GM23248 (cell line): ENCODE results near the gene NTHL1. TPM values are rescaled to one million over a fixed set of nuclear protein-coding genes. Genes with fewer than 3 reads are reported as not detected.

Source experiments
- DNase-seq: peaks from one replicate; pipeline ENCODE4 v3.0.0-alpha.2; 2015
- H2AFZ ChIP-seq: fragments of 200-600 bp; sonication (generic); 2 replicates; pipeline ENCODE4 v1.6.1; 2016; ENCODE audit warnings: antibody characterized with exemption
- H3F3A ChIP-seq: fragments of 200-600 bp; sonication (generic); 2 replicates; pipeline ENCODE4 v1.6.1; 2016; ENCODE audit warnings: mild to moderate bottlenecking, antibody characterized with exemption, mixed run types; ENCODE audit not compliant: insufficient read depth
- H3K27ac ChIP-seq: fragments of 200-600 bp; sonication (generic); 2 replicates; pipeline ENCODE4 v1.5.1; 2016; ENCODE audit warnings: mild to moderate bottlenecking
- H3K27me3 ChIP-seq: fragments of 200-600 bp; sonication (generic); replicated peaks from 2 replicates; pipeline ENCODE4 v1.6.1; 2016; ENCODE audit warnings: mild to moderate bottlenecking; ENCODE audit not compliant: insufficient read depth
- H3K36me3 ChIP-seq: fragments of 200-600 bp; sonication (generic); 2 replicates; pipeline ENCODE4 v1.6.1; 2016; ENCODE audit warnings: low read depth, mild to moderate bottlenecking
- H3K4me1 ChIP-seq: fragments of 200-600 bp; sonication (generic); 2 replicates; pipeline ENCODE4 v1.6.1; 2016; ENCODE audit warnings: mild to moderate bottlenecking; ENCODE audit not compliant: insufficient read depth
- H3K4me2 ChIP-seq: fragments of 200-600 bp; sonication (generic); one replicate; pipeline ENCODE4 v1.6.1; 2016; ENCODE audit warnings: mild to moderate bottlenecking; ENCODE audit not compliant: unreplicated experiment
- H3K4me3 ChIP-seq: fragments of 200-600 bp; sonication (generic); 2 replicates; pipeline ENCODE4 v1.5.1; 2016; ENCODE audit warnings: mild to moderate bottlenecking
- H3K79me2 ChIP-seq: fragments of 200-600 bp; sonication (generic); 2 replicates; pipeline ENCODE4 v1.6.1; 2016; ENCODE audit warnings: mild to moderate bottlenecking; ENCODE audit not compliant: insufficient read depth
- H3K9ac ChIP-seq: fragments of 200-600 bp; sonication (generic); 2 replicates; pipeline ENCODE4 v1.6.1; 2016; ENCODE audit warnings: mild to moderate bottlenecking
- H3K9me2 ChIP-seq: fragments of 200-600 bp; sonication (generic); 2 replicates; pipeline ENCODE4 v1.6.1; 2016; ENCODE audit warnings: mixed run types, mild to moderate bottlenecking, moderate library complexity; ENCODE audit not compliant: insufficient read depth
- H3K9me3 ChIP-seq: fragments of 200-600 bp; sonication (generic); one replicate; pipeline ENCODE4 v1.6.1; 2017; ENCODE audit warnings: low read depth
- H4K20me1 ChIP-seq: fragments of 200-600 bp; sonication (generic); 2 replicates; pipeline ENCODE4 v1.6.0; 2016; ENCODE audit not compliant: insufficient read depth
- EZH2 ChIP-seq: fragments of 200-600 bp; sonication (generic); IDR thresholded peaks from 2 replicates; pipeline ENCODE4 v1.6.1; 2018; ENCODE audit warnings: antibody characterized with exemption, mild to moderate bottlenecking; ENCODE audit not compliant: insufficient read depth, poor library complexity, severe bottlenecking
- EZH2phosphoT487 ChIP-seq: fragments of 200-600 bp; sonication (generic); IDR thresholded peaks from 2 replicates; pipeline ENCODE4 v1.6.1; 2018; ENCODE audit warnings: antibody characterized with exemption, moderate library complexity, mild to moderate bottlenecking, low read depth; ENCODE audit not compliant: insufficient read depth
- WGBS, 2 experiments: methylation state at CpG; one replicate each; pipeline ENCODE4 v1.1.6; 2015 to 2017; ENCODE audit warnings: low lambda C conversion rate in 2 of 2, low coverage in 1 of 2; ENCODE audit errors: missing lambda C conversion rate in 2 of 2; 5-methylcytosine and 5-hydroxymethylcytosine counted together
- in situ Hi-C: fragments of 300-500 bp; cut with MboI; formaldehyde crosslinking; loops from 2 replicates; pipeline ENCODE4 v1.15.0; 2020
- polyA plus RNA-seq: library from polyadenylated mRNA; unstranded; fragments of >200 nt; fragmentation: Nextera tagmentation; extraction: Ambion mirVana; gene quantifications from 2 replicates; pipeline ENCODE4 v1.2.1, GENCODE V29; 2016
- total RNA-seq: library from RNA; depleted of rRNA; stranded (reverse); fragments of >200 nt; shearing (Covaris generic); gene quantifications from 2 replicates; pipeline ENCODE4 v1.2.3, GENCODE V29; 2014

Gene NTHL1
- total and polyA plus RNA-seq, 2 experiments from 2014 or later: 20.3 to 22.8 TPM

GRCh38 chr16:2058872-2059271 lies 11.2 kb upstream of the NTHL1 start:
- Histone ChIP-seq H3F3A (no peaks in the 10 kb centered on the region), H3K4me2 (no peak overlapping the region), H3K9me2 (no peaks in the 10 kb centered on the region), H3K4me1 (no peaks in the 10 kb centered on the region), H3K79me2 (no peaks in the 10 kb centered on the region), H3K9ac (no peak overlapping the region), H3K27me3 (no peaks in the 10 kb centered on the region), H3K36me3 (no peaks in the 10 kb centered on the region), H3K27ac (no peak overlapping the region), H4K20me1 (no peaks in the 10 kb centered on the region), H3K4me3 (no peak overlapping the region), H2AFZ (no peak overlapping the region), H3K9me3 (no peaks in the 10 kb centered on the region)
- no peak for DNase-seq
- in situ Hi-C loops: no loop called here
- 97% methylated on average over 10 of the region's 10 CpGs for WGBS, 2 experiments
- TF ChIP-seq EZH2phosphoT487 (no peak), EZH2 (no peak)

GRCh38 chr16:2058420-2058819 lies 10.8 kb upstream of the NTHL1 start:
- 99% methylated on average over 12 to 13 of the region's 13 CpGs for WGBS, 2 experiments
- in situ Hi-C loops: no loop called here
- Histone ChIP-seq H3K27ac (no peak overlapping the region), H3K27me3 (no peaks in the 10 kb centered on the region), H2AFZ (no peak overlapping the region), H3K9me3 (no peaks in the 10 kb centered on the region), H3K4me3 (no peak overlapping the region), H3K4me2 (no peak overlapping the region), H3K79me2 (no peaks in the 10 kb centered on the region), H4K20me1 (no peaks in the 10 kb centered on the region), H3F3A (no peaks in the 10 kb centered on the region), H3K9ac (no peak overlapping the region), H3K9me2 (no peaks in the 10 kb centered on the region), H3K36me3 (no peaks in the 10 kb centered on the region), H3K4me1 (no peaks in the 10 kb centered on the region)
- DNase-seq: no peak
- TF ChIP-seq EZH2 (no peak), EZH2phosphoT487 (no peak)

- Histone ChIP-seq H3K79me2 (no peaks in the 10 kb centered on the region), H3F3A (no peaks in the 10 kb centered on the region), H4K20me1 (no peaks in the 10 kb centered on the region), H3K4me3 (no peak overlapping the region), H3K9me3 (no peaks in the 10 kb centered on the region), H2AFZ (no peak overlapping the region), H3K4me2 (no peak overlapping the region), H3K9ac (no peak overlapping the region), H3K36me3 (no peaks in the 10 kb centered on the region), H3K27me3 (no peaks in the 10 kb centered on the region), H3K27ac (no peak overlapping the region), H3K9me2 (no peaks in the 10 kb centered on the region), H3K4me1 (no peaks in the 10 kb centered on the region)
- 93 to 95% methylated on average over 7 to 10 of the region's 10 CpGs for WGBS, 2 experiments
- TF ChIP-seq EZH2phosphoT487: no peak
- TF ChIP-seq EZH2: no peak
- in situ Hi-C loops: no loop called here
- DNase-seq: no peak
Measured at GRCh38 chr16:2057438-2057837, 9.8 kb upstream of the NTHL1 start.

GRCh38 chr16:2056681-2057407 lies 9.2 kb upstream of the NTHL1 start:
- Histone ChIP-seq H3K27ac (no peak overlapping the region), H3K9ac (no peak overlapping the region), H3K27me3 (no peaks in the 10 kb centered on the region), H3F3A (no peaks in the 10 kb centered on the region), H3K9me2 (no peaks in the 10 kb centered on the region), H3K9me3 (no peaks in the 10 kb centered on the region), H4K20me1 (no peaks in the 10 kb centered on the region), H3K4me3 (no peak overlapping the region), H3K36me3 (no peaks in the 10 kb centered on the region), H3K4me2 (no peak overlapping the region), H2AFZ (no peak overlapping the region), H3K79me2 (no peaks in the 10 kb centered on the region), H3K4me1 (no peaks in the 10 kb centered on the region)
- WGBS, 2 experiments: 90 to 93% methylated on average over 18 to 19 of the region's 19 CpGs
- no peak for TF ChIP-seq EZH2phosphoT487
- no peak for TF ChIP-seq EZH2
- DNase-seq: no peak
- in situ Hi-C loops: no loop called here

- no peak for DNase-seq
- Histone ChIP-seq H3F3A (no peaks in the 10 kb centered on the region), H3K79me2 (no peaks in the 10 kb centered on the region), H3K4me2 (no peak overlapping the region), H3K9ac (no peak overlapping the region), H4K20me1 (no peaks in the 10 kb centered on the region), H3K27ac (no peak overlapping the region), H3K4me3 (no peak overlapping the region), H3K9me2 (no peaks in the 10 kb centered on the region), H3K9me3 (no peaks in the 10 kb centered on the region), H3K27me3 (no peaks in the 10 kb centered on the region), H3K36me3 (no peaks in the 10 kb centered on the region), H3K4me1 (no peaks in the 10 kb centered on the region), H2AFZ (no peak overlapping the region)
- WGBS, 2 experiments: 71 to 73% methylated on average over 12 to 14 of the region's 15 CpGs
- in situ Hi-C loops: no loop called here
- TF ChIP-seq EZH2 (no peak), EZH2phosphoT487 (no peak)
Measured at GRCh38 chr16:2056077-2056476, 8.4 kb upstream of the NTHL1 start.
